K562 (cell line): ENCODE measurements around the gene PDE6H. TPM values are rescaled to one million over a fixed set of nuclear protein-coding genes. Genes with fewer than 3 reads are reported as not detected.

Experiments
- ATAC-seq: fragments of 200-7000 bp; cut with Tn5 transposase; 3 replicates; pipeline ENCODE4 v1.9.1; 2020; ENCODE audit warnings: moderate library complexity
- BruUV-seq: library from RNA; stranded (reverse); fragments of 400-500 nt; replicated peaks from 2 replicates; lab custom pipeline; 2021; lab: Mats Ljungman, UMichigan
- CTCF ChIA-PET: fragments of 300-600 bp; formaldehyde crosslinking; extraction: SDS; loops from one replicate; lab custom pipeline; 2021; ENCODE audit warnings: low intra/inter-chr PET ratio; lab: Yijun Ruan, JAX
- POLR2A ChIA-PET: fragments of 300-600, 350-650 bp; sonication (Branson Sonifier 250); formaldehyde crosslinking; extraction: SDS; loops from one replicate; lab custom pipeline; 2021; ENCODE audit warnings: antibody characterized with exemption, inconsistent platforms; lab: Yijun Ruan, JAX
- DNase-seq, 4 experiments: peaks; one replicate each; pipeline versions ENCODE4 v3.0.0 to v3.0.0-alpha.2; 2011 to 2018; ENCODE audit warnings: low spot score in 3 of 4, mixed read lengths in 3 of 4; ENCODE audit errors: extremely low read depth in 1 of 4
- FAIRE-seq: peaks from 2 replicates; lab custom pipeline; 2011; peaks lifted over from hg19 to GRCh38; lab: Jason Lieb, UNC
- H2AFZ ChIP-seq: 2 replicates; pipeline ENCODE4 v1.6.0; 2011; ENCODE audit warnings: low read depth, low read length, control low read depth, inconsistent platforms
- H3K27ac ChIP-seq: fragments of 200-600 bp; 3 replicates; pipeline ENCODE4 v1.8.0; 2011; ENCODE audit warnings: low read depth, mild to moderate bottlenecking, control low read depth, inconsistent platforms, low read length, moderate library complexity, mixed read lengths; ENCODE audit errors: extremely low read depth
- H3K27me3 ChIP-seq, 2 experiments: fragments of 300-600 bp in 1 of 2; 2 replicates in 1 of 2; 3 replicates in 1 of 2; pipeline versions ENCODE4 v1.6.0 to v1.8.0; 2011; ENCODE audit warnings: inconsistent platforms in 2 of 2, low read length in 2 of 2, mild to moderate bottlenecking in 1 of 2, mixed read lengths in 1 of 2, moderate library complexity in 1 of 2; ENCODE audit not compliant: control insufficient read depth in 2 of 2, insufficient read depth in 2 of 2
- H3K36me3 ChIP-seq: fragments of 300-600 bp; 3 replicates; pipeline ENCODE4 v1.8.0; 2011; ENCODE audit warnings: mild to moderate bottlenecking, low read length, inconsistent platforms; ENCODE audit not compliant: control insufficient read depth, insufficient read depth
- H3K4me1 ChIP-seq, 2 experiments: fragments of 200-600 bp in 1 of 2; replicated peaks in 1 of 2; 2 replicates in 1 of 2; 3 replicates in 1 of 2; pipeline versions ENCODE4 v1.5.1 to v1.8.0; 2011; ENCODE audit warnings: inconsistent platforms in 2 of 2, low read length in 2 of 2, mild to moderate bottlenecking in 1 of 2, mixed read lengths in 1 of 2, moderate library complexity in 1 of 2; ENCODE audit not compliant: control insufficient read depth in 2 of 2, insufficient read depth in 2 of 2
- H3K4me2 ChIP-seq: 2 replicates; pipeline ENCODE4 v1.6.1; 2011; ENCODE audit warnings: low read length, control low read depth, inconsistent platforms, mixed read lengths; ENCODE audit not compliant: insufficient read depth
- H3K4me3 ChIP-seq: fragments of 200-600 bp; sonication (generic), shearing (Covaris generic); 2 replicates; pipeline ENCODE4 v1.5.1; 2016; ENCODE audit warnings: control low read depth, inconsistent platforms
- H3K79me2 ChIP-seq: fragments of 200-600 bp; 3 replicates; pipeline ENCODE4 v1.8.0; 2011; ENCODE audit warnings: low read length, inconsistent platforms; ENCODE audit not compliant: control insufficient read depth, insufficient read depth
- H3K9ac ChIP-seq, 2 experiments: 2 replicates each; pipeline versions ENCODE4 v1.6.0 to v1.6.1; 2011; ENCODE audit warnings: low read depth in 2 of 2, low read length in 2 of 2, control low read depth in 1 of 2, inconsistent platforms in 1 of 2, mild to moderate bottlenecking in 1 of 2, mixed read lengths in 1 of 2; ENCODE audit not compliant: insufficient read depth in 1 of 2
- H3K9me1 ChIP-seq: one replicate; pipeline ENCODE4 v1.6.0; 2011; ENCODE audit warnings: inconsistent platforms, mild to moderate bottlenecking, low read length, moderate library complexity; ENCODE audit not compliant: control insufficient read depth, insufficient read depth
- H3K9me3 ChIP-seq: replicated peaks from 2 replicates; pipeline ENCODE4 v1.5.1; 2011; ENCODE audit warnings: low read depth, low read length, inconsistent platforms; ENCODE audit not compliant: control insufficient read depth, insufficient read depth
- H4K20me1 ChIP-seq: replicated peaks from 2 replicates; pipeline ENCODE4 v1.6.1; 2011; ENCODE audit warnings: low read length, inconsistent platforms, mixed read lengths; ENCODE audit not compliant: control insufficient read depth, insufficient read depth
- EHMT2 ChIP-seq: fragments of 450-650 bp; IDR thresholded peaks from 2 replicates; pipeline ENCODE4 v1.6.1; 2018; ENCODE audit warnings: antibody characterized with exemption
- IRF2 ChIP-seq: sonication (generic); formaldehyde crosslinking; IDR thresholded peaks from 2 replicates; pipeline ENCODE4 v1.8.1; 2022; ENCODE audit warnings: mild to moderate bottlenecking, missing genetic modification reagents
- MIER1 ChIP-seq: fragments of 450-650 bp; IDR thresholded peaks from 2 replicates; pipeline ENCODE4 v1.6.1; 2016; ENCODE audit warnings: antibody characterized with exemption, mild to moderate bottlenecking, low read depth
- NFE2L1 ChIP-seq: fragments of 450-650 bp; IDR thresholded peaks from 2 replicates; pipeline ENCODE4 v1.6.1; 2016; ENCODE audit warnings: missing genetic modification characterization, low read depth, mild to moderate bottlenecking, missing compliant biosample characterization, moderate library complexity, borderline replicate concordance
- NR4A1 ChIP-seq, 2 experiments: fragments of 250-450 bp in 1 of 2; fragments of 450-650 bp in 1 of 2; sonication (Bioruptor Pico) in 1 of 2; IDR thresholded peaks; 2 replicates each; pipeline versions ENCODE4 v1.4.0 to v1.6.1; 2016 to 2020; ENCODE audit warnings: mild to moderate bottlenecking in 2 of 2, missing compliant biosample characterization in 1 of 2, missing genetic modification characterization in 1 of 2, moderate library complexity in 1 of 2
- SMARCA4 ChIP-seq: fragments of 450-650 bp; IDR thresholded peaks from 2 replicates; pipeline ENCODE4 v1.6.1; 2016
- SMC3 ChIP-seq: conservative IDR thresholded peaks from 2 replicates; pipeline ENCODE4 v1.6.1; 2011; ENCODE audit warnings: low read depth, low read length, improper control_type of control experiment; ENCODE audit not compliant: insufficient read depth
- THRAP3 ChIP-seq: fragments of 450-650 bp; IDR thresholded peaks from 2 replicates; pipeline ENCODE4 v1.6.1; 2016; ENCODE audit warnings: mild to moderate bottlenecking, inconsistent platforms, borderline replicate concordance
- ZNF778 ChIP-seq: fragments of 450-650 bp; formaldehyde crosslinking; IDR thresholded peaks from 2 replicates; pipeline ENCODE4 v1.4.0; 2020; ENCODE audit warnings: mild to moderate bottlenecking, moderate library complexity
- WGBS: fragments of 100-300 bp; shearing (Covaris generic); methylation state at CpG from one replicate; pipeline ENCODE4 v1.1.6; 2016; ENCODE audit warnings: low coverage, mixed read lengths; ENCODE audit not compliant: insufficient coverage; ENCODE audit errors: missing lambda C conversion rate; 5-methylcytosine and 5-hydroxymethylcytosine counted together
- in situ Hi-C: fragments of 300-500 bp; cut with MboI; formaldehyde crosslinking; loops from 4 replicates; pipeline ENCODE4 v1.15.0; 2018; ENCODE audit warnings: inconsistent platforms, mixed read lengths
- intact Hi-C: fragments of 100-400 bp; cut with micrococcal nuclease; formaldehyde crosslinking; loops from 2 replicates; pipeline ENCODE4 v1.14.2; 2022
- polyA plus RNA-seq, 8 experiments: library from polyadenylated mRNA; depleted of rRNA in 4 of 8; stranded (reverse) in 5 of 8; unstranded in 3 of 8; fragments of >200 nt; fragmentation: Nextera tagmentation in 2 of 8; fragmentation: Illumina TruSeq in 1 of 8; extraction: Ambion mirVana in 2 of 8; extraction: Trizol in 1 of 8; gene quantifications; 2 replicates each; pipeline versions ENCODE4 v1.2.1 to v1.2.3, GENCODE V29; 2011 to 2014; ENCODE audit warnings: inconsistent platforms in 1 of 8, missing spikeins in 1 of 8
- total RNA-seq, 7 experiments: library from RNA; depleted of rRNA in 6 of 7; stranded (reverse); fragments of >200 nt in 6 of 7; fragmentation: Illumina TruSeq in 2 of 7; extraction: Trizol in 2 of 7; gene quantifications; 2 replicates each; pipeline versions ENCODE4 v1.2.1 to v1.2.3, GENCODE V29; 2011 to 2021; ENCODE audit warnings: low replicate concordance in 1 of 7

The PDE6H gene
- total and polyA plus RNA-seq, 9 of the 15 experiments (the other 6 are each of a cell fraction or from before 2014, with no cell fraction given): 0.15 TPM; not detected in 8

DNA sequence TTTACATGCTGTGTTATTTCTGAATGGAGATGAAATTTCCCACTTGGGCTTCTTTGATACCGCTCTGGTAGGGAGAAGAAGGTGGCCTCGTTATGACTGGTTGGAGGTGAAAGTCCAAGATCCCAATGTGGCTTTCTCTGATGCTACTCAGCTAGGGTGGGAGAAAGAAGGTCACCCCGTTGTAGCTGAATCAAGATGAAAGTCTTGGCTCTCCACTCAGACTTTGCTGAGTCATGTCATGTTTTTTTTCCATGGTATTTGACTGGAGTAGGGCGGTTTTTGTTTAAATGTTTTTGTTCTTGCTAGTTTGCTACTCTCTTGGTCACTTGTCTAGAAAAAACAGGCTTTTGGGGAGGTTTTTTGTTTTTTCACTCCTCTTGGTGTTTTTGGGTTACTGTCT lies 2.4 kb upstream of the PDE6H start (continued):
- TF ChIP-seq IRF2 (CRISPR knock-in tag) (no peak), SMARCA4 (peak; percentile 41; the same call in 1 of the 2 replicates), NFE2L1 (tag) (peak; percentile 81), NR4A1 (CRISPR knock-in tag; IDR thresholded peaks at IDR 0.05) (no peak), NR4A1 (tag; IDR thresholded peaks at IDR 0.05) (no peak)
- TF ChIP-seq, all 486 proteins: peak for 15

DNA sequence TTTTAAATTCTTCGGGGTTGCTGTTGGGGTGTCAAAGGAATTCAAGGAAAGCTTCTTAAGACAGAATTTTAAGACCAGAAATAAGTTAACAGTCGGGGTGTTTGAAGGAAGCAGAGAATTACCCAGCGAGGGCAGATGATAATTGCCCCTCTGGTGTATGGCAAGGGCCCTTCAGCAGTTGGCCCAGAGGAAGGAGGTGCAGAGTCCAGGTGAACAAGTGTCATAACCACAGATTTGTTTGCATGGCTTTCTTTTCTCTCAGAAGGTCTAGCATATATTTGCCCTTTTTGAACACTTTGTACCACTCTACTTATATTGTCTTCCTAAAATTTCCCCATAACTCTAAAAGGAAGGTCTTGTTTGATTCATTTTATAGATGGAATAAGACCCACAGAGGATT lies 1.8 kb downstream of the PDE6H start:
- intact Hi-C loops (no loop called here), in situ Hi-C loops (loop anchor here (25.0 kb wide), 1 partner anchor 762 kb away; no protein-coding TSS in a partner anchor)
- Histone ChIP-seq H3K4me3 (no peak overlapping the region), H3K27ac (no peak overlapping the region), H3K79me2 (no peaks in the 10 kb centered on the region), H3K27me3 (no peaks in the 10 kb centered on the region), H3K36me3 (no peaks in the 10 kb centered on the region), H3K4me1 (peaks cover 0 to 2% of the 10 kb centered on the region in 2 experiments; a peak in 2 of 5 replicates), H3K9me3 (no peaks in the 10 kb centered on the region), H4K20me1 (no peaks in the 10 kb centered on the region), H3K9ac (no peak overlapping the region), H3K9me1 (no peaks in the 10 kb centered on the region), H2AFZ (no peak overlapping the region), H3K4me2 (no peak overlapping the region)
- POLR2A ChIA-PET: no interaction called here
- WGBS: 0% methylated on average over 3 of the region's 3 CpGs
- BruUV-seq: no TSS peak
- CTCF ChIA-PET: no interaction called here
- no peak for DNase-seq
- TF ChIP-seq EHMT2 (no peak), THRAP3 (no peak), ZNF778 (CRISPR knock-in tag) (no peak), MIER1 (no peak), SMC3 (no peak)
- FAIRE-seq: no peak
- no peak for ATAC-seq
